Liver (tissue), 9 donors: ENCODE results near the gene NNT. TPM values are rescaled to one million over a fixed set of nuclear protein-coding genes. Genes with fewer than 3 reads are reported as not detected.

Source experiments
- DNase-seq: peaks from one replicate; pipeline ENCODE4 v3.0.0-alpha.2; 2017; ENCODE audit warnings: low spot score
- H3K27ac ChIP-seq, 2 donors: one replicate each; pipeline ENCODE4 v1.7.0; 2013; ENCODE audit warnings: inconsistent platforms in 2 of 2, low read length in 2 of 2, control low read depth in 1 of 2, low read depth in 1 of 2, mild to moderate bottlenecking in 1 of 2
- H3K27me3 ChIP-seq, 4 donors: one replicate each; pipeline versions ENCODE4 v1.6.1 to v1.7.0; 2013; ENCODE audit warnings: low read length in 3 of 4, inconsistent platforms in 1 of 4, mild to moderate bottlenecking in 1 of 4, moderate library complexity in 1 of 4; ENCODE audit not compliant: control insufficient read depth in 4 of 4, insufficient read depth in 4 of 4
- H3K36me3 ChIP-seq, 4 donors: one replicate each; pipeline versions ENCODE4 v1.6.1 to v1.7.0; 2013; ENCODE audit warnings: low read length in 3 of 4, mild to moderate bottlenecking in 3 of 4, low read depth in 1 of 4, moderate library complexity in 1 of 4; ENCODE audit not compliant: control insufficient read depth in 4 of 4, insufficient read depth in 3 of 4
- H3K4me1 ChIP-seq, 4 donors: one replicate each; pipeline versions ENCODE4 v1.6.1 to v1.7.0; 2013; ENCODE audit warnings: low read length in 3 of 4, mild to moderate bottlenecking in 3 of 4, moderate library complexity in 1 of 4; ENCODE audit not compliant: control insufficient read depth in 4 of 4, insufficient read depth in 4 of 4
- H3K4me3 ChIP-seq, 3 donors: one replicate each; pipeline versions ENCODE4 v1.6.1 to v1.7.0; 2013; ENCODE audit warnings: low read length in 3 of 3, control low read depth in 1 of 3, low read depth in 1 of 3, mild to moderate bottlenecking in 1 of 3
- H3K9ac ChIP-seq, 2 donors: one replicate each; pipeline ENCODE4 v1.7.0; 2013; ENCODE audit warnings: low read length in 2 of 2, mild to moderate bottlenecking in 2 of 2, moderate library complexity in 2 of 2, control low read depth in 1 of 2, low read depth in 1 of 2
- H3K9me3 ChIP-seq, 4 donors: one replicate each; pipeline versions ENCODE4 v1.6.1 to v1.7.0; 2013; ENCODE audit warnings: low read length in 3 of 4; ENCODE audit not compliant: control insufficient read depth in 4 of 4
- CTCF ChIP-seq: fragments of 150-350 bp; IDR thresholded peaks from 2 replicates; pipeline ENCODE4 v1.5.1; 2017; ENCODE audit warnings: improper control_type of control experiment, low read depth, low read length; ENCODE audit not compliant: missing input control
- EGR1 ChIP-seq, 2 donors: IDR thresholded peaks; 2 replicates each; pipeline ENCODE4 v1.6.1; 2016 to 2018; ENCODE audit warnings: antibody characterized with exemption in 2 of 2, low read depth in 2 of 2
- FOXA1 ChIP-seq: IDR thresholded peaks from 2 replicates; pipeline ENCODE4 v1.6.1; 2016; ENCODE audit warnings: antibody characterized with exemption
- FOXA2 ChIP-seq: IDR thresholded peaks from 2 replicates; pipeline ENCODE4 v1.6.1; 2016; ENCODE audit warnings: antibody characterized with exemption
- GABPA ChIP-seq, 2 donors: IDR thresholded peaks in 1 of 2; conservative IDR thresholded peaks in 1 of 2; 2 replicates each; pipeline ENCODE4 v1.6.1; 2016; ENCODE audit warnings: antibody characterized with exemption in 2 of 2, mild to moderate bottlenecking in 1 of 2, moderate library complexity in 1 of 2
- HNF4A ChIP-seq, 2 donors: conservative IDR thresholded peaks; 2 replicates each; pipeline ENCODE4 v1.6.1; 2016; ENCODE audit warnings: antibody characterized with exemption in 2 of 2, mild to moderate bottlenecking in 2 of 2
- HNF4G ChIP-seq: IDR thresholded peaks from 2 replicates; pipeline ENCODE4 v1.6.1; 2016; ENCODE audit warnings: antibody characterized with exemption
- JUND ChIP-seq, 2 donors: IDR thresholded peaks; 2 replicates each; pipeline ENCODE4 v1.6.1; 2016; ENCODE audit warnings: antibody characterized with exemption in 2 of 2
- MAX ChIP-seq: IDR thresholded peaks from 2 replicates; pipeline ENCODE4 v1.6.1; 2016; ENCODE audit warnings: antibody characterized with exemption
- NR2F2 ChIP-seq: IDR thresholded peaks from 2 replicates; pipeline ENCODE4 v1.6.1; 2016; ENCODE audit warnings: antibody characterized with exemption
- RAD21 ChIP-seq, 2 donors: IDR thresholded peaks; 2 replicates each; pipeline ENCODE4 v1.6.1; 2016; ENCODE audit warnings: antibody characterized with exemption in 2 of 2, mild to moderate bottlenecking in 2 of 2
- RXRA ChIP-seq, 2 donors: IDR thresholded peaks; 2 replicates each; pipeline ENCODE4 v1.6.1; 2017 to 2018; ENCODE audit warnings: antibody characterized with exemption in 2 of 2, mild to moderate bottlenecking in 1 of 2
- SP1 ChIP-seq: IDR thresholded peaks from 2 replicates; pipeline ENCODE4 v1.6.1; 2018; ENCODE audit warnings: antibody characterized with exemption, mild to moderate bottlenecking
- TAF1 ChIP-seq: conservative IDR thresholded peaks from 2 replicates; pipeline ENCODE4 v1.6.1; 2016; ENCODE audit warnings: antibody characterized with exemption, mild to moderate bottlenecking
- YY1 ChIP-seq: IDR thresholded peaks from 2 replicates; pipeline ENCODE4 v1.6.1; 2016; ENCODE audit warnings: antibody characterized with exemption, mild to moderate bottlenecking
- WGBS: extraction: QIAGEN DNeasy Blood & Tissue Kit; methylation state at CpG from one replicate; pipeline ENCODE4 v1.1.7; 2013; 5-methylcytosine and 5-hydroxymethylcytosine counted together
- polyA plus RNA-seq, 2 donors: library from polyadenylated mRNA; stranded (reverse) in 1 of 2; unstranded in 1 of 2; fragments of 200-250 nt in 1 of 2; fragments of >200 nt in 1 of 2; fragmentation: Nextera tagmentation in 1 of 2; extraction: Ambion mirVana in 1 of 2; gene quantifications; one replicate each; pipeline versions ENCODE4 v1.2.1 to v1.2.3, GENCODE V29; 2013 to 2015
- total RNA-seq, 2 donors: library from RNA; depleted of rRNA; stranded (reverse); fragments of >200 nt; gene quantifications; one replicate each; pipeline ENCODE4 v1.2.3, GENCODE V29; 2014
- TF ChIP-seq, protein P1 (sequence below): IDR thresholded peaks from 2 replicates; pipeline ENCODE4 v1.6.1; 2016; ENCODE audit warnings: antibody characterized with exemption, mild to moderate bottlenecking
- TF ChIP-seq, protein P2 (sequence below): IDR thresholded peaks from 2 replicates; pipeline ENCODE4 v1.6.1; 2016; ENCODE audit warnings: antibody characterized with exemption
- TF ChIP-seq, protein P3 (sequence below): IDR thresholded peaks from 2 replicates; pipeline ENCODE4 v1.6.1; 2016; ENCODE audit warnings: antibody characterized with exemption
- donor health status: healthy.
- donor health status: healthy.
- donor health status: healthy.
- donor health status: healthy.
- donor health status: healthy.

Gene NNT
- total and polyA plus RNA-seq, 4 donors: 45.4 to 154 (median 89.2) TPM

GRCh38 chr5:43680286-43680685 is 77.3 kb downstream of the NNT start:
- Histone ChIP-seq H3K9ac (no peak overlapping the region), H3K27me3 (no peaks in the 10 kb centered on the region), H3K4me3 (no peak overlapping the region), H3K36me3 (peaks cover 2 to 44% (median 8%) of the 10 kb centered on the region in 4 donors), H3K27ac (no peak overlapping the region), H3K9me3 (no peaks in the 10 kb centered on the region), H3K4me1 (no peaks in the 10 kb centered on the region)
- DNase-seq: no peak
- whole genome bisulfite sequencing: 92% methylated on average over 4 of the region's 4 CpGs
- no peak for TF ChIP-seq TAF1
- no peak for TF ChIP-seq SP1
- TF ChIP-seq, protein P1, sequence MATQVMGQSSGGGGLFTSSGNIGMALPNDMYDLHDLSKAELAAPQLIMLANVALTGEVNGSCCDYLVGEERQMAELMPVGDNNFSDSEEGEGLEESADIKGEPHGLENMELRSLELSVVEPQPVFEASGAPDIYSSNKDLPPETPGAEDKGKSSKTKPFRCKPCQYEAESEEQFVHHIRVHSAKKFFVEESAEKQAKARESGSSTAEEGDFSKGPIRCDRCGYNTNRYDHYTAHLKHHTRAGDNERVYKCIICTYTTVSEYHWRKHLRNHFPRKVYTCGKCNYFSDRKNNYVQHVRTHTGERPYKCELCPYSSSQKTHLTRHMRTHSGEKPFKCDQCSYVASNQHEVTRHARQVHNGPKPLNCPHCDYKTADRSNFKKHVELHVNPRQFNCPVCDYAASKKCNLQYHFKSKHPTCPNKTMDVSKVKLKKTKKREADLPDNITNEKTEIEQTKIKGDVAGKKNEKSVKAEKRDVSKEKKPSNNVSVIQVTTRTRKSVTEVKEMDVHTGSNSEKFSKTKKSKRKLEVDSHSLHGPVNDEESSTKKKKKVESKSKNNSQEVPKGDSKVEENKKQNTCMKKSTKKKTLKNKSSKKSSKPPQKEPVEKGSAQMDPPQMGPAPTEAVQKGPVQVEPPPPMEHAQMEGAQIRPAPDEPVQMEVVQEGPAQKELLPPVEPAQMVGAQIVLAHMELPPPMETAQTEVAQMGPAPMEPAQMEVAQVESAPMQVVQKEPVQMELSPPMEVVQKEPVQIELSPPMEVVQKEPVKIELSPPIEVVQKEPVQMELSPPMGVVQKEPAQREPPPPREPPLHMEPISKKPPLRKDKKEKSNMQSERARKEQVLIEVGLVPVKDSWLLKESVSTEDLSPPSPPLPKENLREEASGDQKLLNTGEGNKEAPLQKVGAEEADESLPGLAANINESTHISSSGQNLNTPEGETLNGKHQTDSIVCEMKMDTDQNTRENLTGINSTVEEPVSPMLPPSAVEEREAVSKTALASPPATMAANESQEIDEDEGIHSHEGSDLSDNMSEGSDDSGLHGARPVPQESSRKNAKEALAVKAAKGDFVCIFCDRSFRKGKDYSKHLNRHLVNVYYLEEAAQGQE: no peak
- TF ChIP-seq RAD21 (IDR thresholded peaks at IDR 0.05): no peak
- no peak for TF ChIP-seq FOXA1
- no peak for TF ChIP-seq HNF4A (conservative IDR thresholded peaks at IDR 0.05)
- TF ChIP-seq MAX: no peak
- no peak for TF ChIP-seq JUND (IDR thresholded peaks at IDR 0.05)
- TF ChIP-seq GABPA (IDR thresholded peaks at IDR 0.05 in 1 of 2, conservative IDR thresholded peaks at IDR 0.05 in 1 of 2): no peak
- TF ChIP-seq HNF4G: no peak
- TF ChIP-seq, protein P2, sequence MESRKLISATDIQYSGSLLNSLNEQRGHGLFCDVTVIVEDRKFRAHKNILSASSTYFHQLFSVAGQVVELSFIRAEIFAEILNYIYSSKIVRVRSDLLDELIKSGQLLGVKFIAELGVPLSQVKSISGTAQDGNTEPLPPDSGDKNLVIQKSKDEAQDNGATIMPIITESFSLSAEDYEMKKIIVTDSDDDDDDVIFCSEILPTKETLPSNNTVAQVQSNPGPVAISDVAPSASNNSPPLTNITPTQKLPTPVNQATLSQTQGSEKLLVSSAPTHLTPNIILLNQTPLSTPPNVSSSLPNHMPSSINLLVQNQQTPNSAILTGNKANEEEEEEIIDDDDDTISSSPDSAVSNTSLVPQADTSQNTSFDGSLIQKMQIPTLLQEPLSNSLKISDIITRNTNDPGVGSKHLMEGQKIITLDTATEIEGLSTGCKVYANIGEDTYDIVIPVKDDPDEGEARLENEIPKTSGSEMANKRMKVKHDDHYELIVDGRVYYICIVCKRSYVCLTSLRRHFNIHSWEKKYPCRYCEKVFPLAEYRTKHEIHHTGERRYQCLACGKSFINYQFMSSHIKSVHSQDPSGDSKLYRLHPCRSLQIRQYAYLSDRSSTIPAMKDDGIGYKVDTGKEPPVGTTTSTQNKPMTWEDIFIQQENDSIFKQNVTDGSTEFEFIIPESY: no peak
- TF ChIP-seq FOXA2: no peak
- no peak for TF ChIP-seq CTCF
- TF ChIP-seq RXRA (IDR thresholded peaks at IDR 0.05): no peak
- no peak for TF ChIP-seq EGR1 (IDR thresholded peaks at IDR 0.05; ENCODE audit: low read depth in 2 of 2)
- TF ChIP-seq, protein P3, sequence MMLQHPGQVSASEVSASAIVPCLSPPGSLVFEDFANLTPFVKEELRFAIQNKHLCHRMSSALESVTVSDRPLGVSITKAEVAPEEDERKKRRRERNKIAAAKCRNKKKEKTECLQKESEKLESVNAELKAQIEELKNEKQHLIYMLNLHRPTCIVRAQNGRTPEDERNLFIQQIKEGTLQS: no peak
- TF ChIP-seq NR2F2: no peak
- no peak for TF ChIP-seq YY1
